Astrocyte of the cerebellum (primary cell): ENCODE results near the gene MARCHF9.

Experiments used
- DNase-seq: peaks from one replicate; pipeline ENCODE4 v3.0.0-alpha.2; 2011; ENCODE audit warnings: low read depth
- H3K4me3 ChIP-seq: 2 replicates; pipeline ENCODE4 v1.5.1; 2011; ENCODE audit warnings: mild to moderate bottlenecking, low read depth, low read length, moderate library complexity
- in situ Hi-C: cut with HindIII; loops from 2 replicates; pipeline ENCODE4 v1.10.0; 2017; ENCODE audit warnings: low sequenced_read_pairs
- TF ChIP-seq, protein P1 (sequence below): IDR thresholded peaks from 2 replicates; pipeline ENCODE4 v1.5.1; 2012; ENCODE audit warnings: low read length, low read depth, moderate library complexity, mild to moderate bottlenecking; ENCODE audit errors: missing control alignments

MARCHF9 gene

DNA sequence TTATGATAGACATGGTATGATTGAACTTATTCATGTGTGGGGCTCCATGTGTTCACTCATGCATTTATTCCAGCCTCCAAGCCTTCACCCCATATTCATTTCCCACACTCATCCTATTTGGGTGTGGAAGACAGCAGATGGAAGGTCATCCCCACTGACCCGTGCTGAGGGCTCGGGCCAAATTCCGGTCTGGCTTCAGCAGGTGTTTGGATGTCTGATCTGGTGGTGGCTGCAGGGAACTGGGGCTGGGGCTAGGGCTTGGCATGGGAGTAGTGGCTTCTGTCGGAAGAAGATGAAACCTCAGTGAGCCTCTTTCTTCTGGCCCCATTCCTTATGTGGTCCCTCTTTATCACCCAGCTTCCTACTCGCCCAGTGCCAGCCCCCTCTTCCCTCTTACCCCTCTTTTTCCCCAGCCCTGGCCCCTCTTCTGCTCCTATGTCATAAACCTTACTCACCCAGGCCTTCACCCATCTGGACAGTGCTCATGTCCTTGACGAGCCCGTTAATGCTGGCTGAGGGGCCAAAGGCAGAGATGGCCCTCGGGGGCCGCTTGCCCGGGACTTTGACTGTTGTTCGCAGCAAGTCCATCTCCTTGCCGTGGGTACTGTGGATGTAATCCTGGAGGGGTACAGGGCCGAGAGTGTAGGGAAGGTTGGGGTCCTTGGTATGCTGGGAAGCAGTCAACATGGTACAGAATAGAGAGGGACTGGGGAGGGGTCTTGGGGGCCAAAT lies 24.4 kb upstream of the MARCHF9 start:
- H3K4me3 ChIP-seq = no peak overlapping the region
- in situ Hi-C loops = no loop called here
- TF ChIP-seq, protein P1, sequence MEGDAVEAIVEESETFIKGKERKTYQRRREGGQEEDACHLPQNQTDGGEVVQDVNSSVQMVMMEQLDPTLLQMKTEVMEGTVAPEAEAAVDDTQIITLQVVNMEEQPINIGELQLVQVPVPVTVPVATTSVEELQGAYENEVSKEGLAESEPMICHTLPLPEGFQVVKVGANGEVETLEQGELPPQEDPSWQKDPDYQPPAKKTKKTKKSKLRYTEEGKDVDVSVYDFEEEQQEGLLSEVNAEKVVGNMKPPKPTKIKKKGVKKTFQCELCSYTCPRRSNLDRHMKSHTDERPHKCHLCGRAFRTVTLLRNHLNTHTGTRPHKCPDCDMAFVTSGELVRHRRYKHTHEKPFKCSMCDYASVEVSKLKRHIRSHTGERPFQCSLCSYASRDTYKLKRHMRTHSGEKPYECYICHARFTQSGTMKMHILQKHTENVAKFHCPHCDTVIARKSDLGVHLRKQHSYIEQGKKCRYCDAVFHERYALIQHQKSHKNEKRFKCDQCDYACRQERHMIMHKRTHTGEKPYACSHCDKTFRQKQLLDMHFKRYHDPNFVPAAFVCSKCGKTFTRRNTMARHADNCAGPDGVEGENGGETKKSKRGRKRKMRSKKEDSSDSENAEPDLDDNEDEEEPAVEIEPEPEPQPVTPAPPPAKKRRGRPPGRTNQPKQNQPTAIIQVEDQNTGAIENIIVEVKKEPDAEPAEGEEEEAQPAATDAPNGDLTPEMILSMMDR = no peak
- no peak for DNase-seq

DNA sequence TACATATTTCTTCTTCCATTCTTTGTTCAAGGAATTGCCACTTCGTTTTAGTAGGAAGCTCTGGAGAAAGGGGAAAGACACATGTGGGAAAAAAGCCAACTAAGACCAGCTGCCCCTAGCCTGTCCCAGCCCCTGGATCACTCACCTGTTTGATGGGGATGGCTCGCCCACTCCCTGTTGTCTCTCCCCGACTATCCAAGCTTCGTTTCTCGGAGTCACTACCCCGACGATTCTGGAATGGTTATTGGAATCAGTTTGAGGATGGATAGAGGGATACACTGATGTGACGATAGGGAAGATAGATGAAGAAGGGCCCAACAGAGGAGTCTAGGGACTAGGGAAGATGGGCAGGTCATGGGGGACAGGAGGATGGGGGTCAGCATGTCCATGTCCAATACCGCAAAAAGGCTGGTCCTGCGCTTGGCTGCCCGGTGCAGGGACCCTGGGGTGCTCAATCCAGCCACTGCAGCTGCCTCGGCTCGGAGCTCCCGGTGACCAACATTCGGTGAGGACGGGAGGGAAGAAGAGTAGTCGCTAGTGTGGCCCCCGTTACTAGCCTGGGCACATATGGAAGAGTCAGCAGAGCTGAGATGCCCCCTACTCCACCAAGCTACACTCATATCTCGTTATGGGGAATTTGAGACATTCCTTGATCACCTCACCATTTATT lies 23.4 kb upstream of the MARCHF9 start:
- no peak overlapping the region for H3K4me3 ChIP-seq
- in situ Hi-C loops = no loop called here
- no peak for DNase-seq
- TF ChIP-seq, protein P1 = no peak

DNA sequence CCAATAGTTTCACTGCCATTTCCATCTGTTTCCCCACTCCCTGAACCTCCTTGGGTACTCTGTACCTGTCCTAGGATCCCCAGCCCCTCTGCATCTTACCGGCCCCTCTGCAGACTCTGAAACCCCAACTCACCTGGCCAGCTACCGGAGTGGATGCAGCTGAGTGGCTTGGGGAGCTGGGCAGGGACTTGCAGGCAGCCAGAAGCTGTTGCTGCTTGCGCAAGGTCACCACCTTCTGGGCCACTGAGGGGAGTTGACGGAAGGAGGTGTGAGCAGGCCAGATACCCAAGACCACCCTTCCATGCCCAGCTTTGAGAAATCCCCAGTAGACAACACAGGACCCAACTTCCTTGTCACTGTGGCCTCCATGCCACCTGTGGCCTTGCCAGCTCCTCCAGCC lies 22.6 kb upstream of the MARCHF9 start:
- no peak overlapping the region for H3K4me3 ChIP-seq
- DNase-seq = no peak
- in situ Hi-C loops = no loop called here
- TF ChIP-seq, protein P1 = no peak

DNA sequence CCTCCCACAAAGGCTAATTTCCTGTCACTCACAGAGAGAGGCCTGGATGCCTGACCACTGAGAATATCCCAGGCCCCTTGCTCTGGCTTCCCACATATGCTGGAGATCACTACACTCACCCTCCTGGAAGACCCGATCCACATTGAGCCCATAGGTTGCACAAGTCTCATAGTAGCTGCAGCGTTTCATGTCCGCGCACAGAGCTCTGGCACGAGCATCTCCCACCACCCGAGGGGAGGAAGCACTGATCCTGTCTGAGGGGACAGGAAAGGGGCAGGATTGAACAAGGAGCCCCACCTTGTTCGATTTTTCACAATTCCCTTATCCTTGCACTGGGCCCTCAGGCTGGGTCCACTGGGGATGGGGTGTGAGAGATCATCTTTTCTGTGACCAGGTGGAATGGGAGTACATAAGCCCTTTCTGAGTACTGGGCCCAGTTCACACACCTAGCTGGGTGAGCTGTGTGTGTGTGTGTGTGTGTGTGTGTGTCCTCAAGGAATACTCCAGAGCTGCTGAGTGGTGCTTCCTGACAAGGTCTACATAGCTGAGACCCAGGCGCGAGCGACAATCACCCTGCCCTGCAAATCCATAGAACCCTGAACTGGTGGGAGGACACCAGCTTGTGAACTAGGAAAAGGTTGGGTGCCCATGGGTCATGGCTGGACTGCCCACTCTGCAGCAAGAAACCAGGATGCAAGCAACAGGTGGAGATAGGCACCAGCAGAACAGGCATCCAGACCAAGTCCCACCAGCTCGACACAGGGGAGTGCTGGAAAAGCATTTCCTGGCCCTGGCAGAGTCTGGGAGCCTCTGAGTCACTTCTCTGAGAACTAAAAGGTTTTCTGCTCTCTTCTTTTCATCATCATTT lies 21.9 kb upstream of the MARCHF9 start:
- in situ Hi-C loops = no loop called here
- no peak overlapping the region for H3K4me3 ChIP-seq
- DNase-seq = no peak
- TF ChIP-seq, protein P1 = no peak

DNA sequence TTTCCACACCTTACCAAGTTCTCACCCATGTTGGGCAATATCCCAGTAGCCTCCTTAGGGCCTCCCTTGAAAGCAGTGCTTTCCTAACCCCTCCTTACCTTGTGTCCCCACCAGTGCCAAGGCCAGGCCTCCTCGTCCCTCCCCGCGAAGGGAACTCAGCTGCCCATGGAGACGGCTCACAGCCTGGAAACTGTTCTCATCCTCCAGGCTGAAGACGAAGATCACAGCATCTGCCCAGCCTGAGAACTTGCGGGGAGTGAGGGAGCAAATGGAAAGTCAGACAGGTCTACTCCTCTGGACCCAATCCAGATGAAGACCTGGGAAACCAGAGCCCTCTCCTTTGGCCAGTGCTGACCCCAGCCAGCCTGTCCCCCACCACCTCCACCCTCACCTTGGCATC lies 21.0 kb upstream of the MARCHF9 start:
- no peak overlapping the region for H3K4me3 ChIP-seq
- DNase-seq = no peak
- TF ChIP-seq, protein P1 = no peak
- in situ Hi-C loops = no loop called here

DNA sequence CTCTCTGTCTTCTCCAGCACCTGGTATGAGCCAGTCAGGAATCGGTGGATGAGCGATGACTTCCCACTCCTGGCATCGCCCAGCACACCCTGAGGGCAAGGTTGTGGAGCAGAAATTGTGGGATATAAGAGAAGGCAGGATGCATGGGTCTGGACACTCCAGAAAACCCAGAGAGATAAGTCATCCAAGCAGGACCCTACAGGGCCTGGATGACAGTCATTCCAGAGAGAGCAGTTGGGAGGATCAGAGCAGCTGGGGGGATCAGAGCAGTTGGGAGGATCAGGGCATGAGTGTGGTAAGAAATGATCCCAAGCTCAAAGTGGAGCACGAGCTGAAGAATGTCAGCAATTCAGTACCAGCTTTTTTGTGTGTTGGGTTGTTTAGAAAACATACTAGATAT lies 20.3 kb upstream of the MARCHF9 start:
- no peak overlapping the region for H3K4me3 ChIP-seq
- DNase-seq = no peak
- TF ChIP-seq, protein P1 = no peak
- in situ Hi-C loops = no loop called here
